Keratinocyte (primary cell): ENCODE data around the gene KCNJ9. TPM values are rescaled to one million over a fixed set of nuclear protein-coding genes. Genes with fewer than 3 reads are reported as not detected.

ENCODE experiments used
- DNase-seq: peaks from one replicate; pipeline ENCODE4 v3.0.0-alpha.2; 2011; ENCODE audit warnings: low read depth, missing footprints, low spot score
- FAIRE-seq: peaks from 2 replicates; lab custom pipeline; 2011; peaks lifted over from hg19 to GRCh38; lab: Jason Lieb, UNC
- H2AFZ ChIP-seq: 2 replicates; pipeline ENCODE4 v1.6.0; 2012; ENCODE audit warnings: low read length, control low read depth, inconsistent platforms; ENCODE audit not compliant: control insufficient read depth
- H3K27ac ChIP-seq: 2 replicates; pipeline ENCODE4 v1.5.1; 2011; ENCODE audit warnings: low read length; ENCODE audit not compliant: control insufficient read depth, insufficient read depth
- H3K27me3 ChIP-seq: 3 replicates; pipeline ENCODE4 v1.6.0; 2011; ENCODE audit warnings: low read length; ENCODE audit not compliant: control insufficient read depth, insufficient read depth; ENCODE audit errors: extremely low read depth
- H3K36me3 ChIP-seq, 2 experiments: 2 replicates in 1 of 2; 3 replicates in 1 of 2; pipeline ENCODE4 v1.5.1; 2011; ENCODE audit warnings: low read length in 2 of 2, mild to moderate bottlenecking in 1 of 2; ENCODE audit not compliant: control insufficient read depth in 2 of 2, insufficient read depth in 2 of 2; ENCODE audit errors: extremely low read depth in 1 of 2
- H3K4me1 ChIP-seq: 3 replicates; pipeline ENCODE4 v1.5.1; 2011; ENCODE audit warnings: low read length; ENCODE audit not compliant: control insufficient read depth, insufficient read depth; ENCODE audit errors: extremely low read depth
- H3K4me2 ChIP-seq: 3 replicates; pipeline ENCODE4 v1.6.0; 2011; ENCODE audit warnings: low read depth, low read length; ENCODE audit not compliant: control insufficient read depth, insufficient read depth; ENCODE audit errors: extremely low read depth
- H3K4me3 ChIP-seq, 3 experiments: fragments of 200-600 bp in 1 of 3; sonication (generic) in 1 of 3; 2 replicates in 2 of 3; 3 replicates in 1 of 3; pipeline ENCODE4 v1.5.1; 2011 to 2016; ENCODE audit warnings: low read length in 3 of 3, mild to moderate bottlenecking in 3 of 3, control low read depth in 2 of 3, inconsistent platforms in 1 of 3, low read depth in 1 of 3, mixed read lengths in 1 of 3, mixed run types in 1 of 3, moderate library complexity in 1 of 3; ENCODE audit not compliant: control insufficient read depth in 2 of 3, insufficient read depth in 2 of 3; ENCODE audit errors: extremely low read depth in 1 of 3
- H3K79me2 ChIP-seq: 2 replicates; pipeline ENCODE4 v1.6.0; 2012; ENCODE audit warnings: low read length; ENCODE audit not compliant: control insufficient read depth, insufficient read depth
- H3K9ac ChIP-seq: 3 replicates; pipeline ENCODE4 v1.6.0; 2011; ENCODE audit warnings: low read length; ENCODE audit not compliant: control insufficient read depth, insufficient read depth; ENCODE audit errors: extremely low read depth
- H3K9me1 ChIP-seq: 3 replicates; pipeline ENCODE4 v1.6.0; 2011; ENCODE audit warnings: low read length; ENCODE audit not compliant: control insufficient read depth, insufficient read depth; ENCODE audit errors: extremely low read depth
- H3K9me3 ChIP-seq: 2 replicates; pipeline ENCODE4 v1.5.1; 2012; ENCODE audit warnings: low read depth, low read length; ENCODE audit not compliant: control insufficient read depth
- H4K20me1 ChIP-seq: 3 replicates; pipeline ENCODE4 v1.6.0; 2011; ENCODE audit warnings: low read length; ENCODE audit not compliant: control insufficient read depth, insufficient read depth; ENCODE audit errors: extremely low read depth
- EZH2 ChIP-seq: IDR thresholded peaks from one replicate; pipeline ENCODE4 v1.6.1; 2012; ENCODE audit warnings: inconsistent platforms, mild to moderate bottlenecking, low read length, moderate library complexity
- dilution Hi-C: fragments of 300-500 bp; cut with MboI; formaldehyde crosslinking; loops from one replicate; pipeline ENCODE4 v1.7.0; 2020; ENCODE audit warnings: low sequenced_read_pairs; ENCODE audit not compliant: extremely low pct_ligation_motif_present
- polyA plus RNA-seq, 5 experiments: library from polyadenylated mRNA; depleted of rRNA in 3 of 5; stranded (reverse) in 3 of 5; stranded (forward) in 1 of 5; unstranded in 1 of 5; fragments of >200 nt; gene quantifications; 1 replicate in 1 of 5; 2 replicates in 3 of 5; 3 replicates in 1 of 5; pipeline versions ENCODE4 v1.2.1 to v1.2.3, GENCODE V29; 2011 to 2012; ENCODE audit warnings: missing spikeins in 2 of 5, low read depth in 1 of 5, low replicate concordance in 1 of 5
- TF ChIP-seq, protein P1 (sequence below), 3 experiments: IDR thresholded peaks in 1 of 3; conservative IDR thresholded peaks in 1 of 3; optimal IDR thresholded peaks in 1 of 3; 2 replicates in 2 of 3; 3 replicates in 1 of 3; pipeline versions ENCODE3 to v1.5.1; 2011; ENCODE audit warnings: low read length in 3 of 3, mild to moderate bottlenecking in 3 of 3, moderate library complexity in 2 of 3, control low read depth in 1 of 3, inconsistent platforms in 1 of 3; ENCODE audit not compliant: insufficient read depth in 2 of 3; ENCODE audit errors: extremely low read depth in 1 of 3

Gene KCNJ9
- polyA plus RNA-seq, 1 donor (not counting 4 experiments of a cell fraction or from before 2014, with no cell fraction given): not detected

DNA sequence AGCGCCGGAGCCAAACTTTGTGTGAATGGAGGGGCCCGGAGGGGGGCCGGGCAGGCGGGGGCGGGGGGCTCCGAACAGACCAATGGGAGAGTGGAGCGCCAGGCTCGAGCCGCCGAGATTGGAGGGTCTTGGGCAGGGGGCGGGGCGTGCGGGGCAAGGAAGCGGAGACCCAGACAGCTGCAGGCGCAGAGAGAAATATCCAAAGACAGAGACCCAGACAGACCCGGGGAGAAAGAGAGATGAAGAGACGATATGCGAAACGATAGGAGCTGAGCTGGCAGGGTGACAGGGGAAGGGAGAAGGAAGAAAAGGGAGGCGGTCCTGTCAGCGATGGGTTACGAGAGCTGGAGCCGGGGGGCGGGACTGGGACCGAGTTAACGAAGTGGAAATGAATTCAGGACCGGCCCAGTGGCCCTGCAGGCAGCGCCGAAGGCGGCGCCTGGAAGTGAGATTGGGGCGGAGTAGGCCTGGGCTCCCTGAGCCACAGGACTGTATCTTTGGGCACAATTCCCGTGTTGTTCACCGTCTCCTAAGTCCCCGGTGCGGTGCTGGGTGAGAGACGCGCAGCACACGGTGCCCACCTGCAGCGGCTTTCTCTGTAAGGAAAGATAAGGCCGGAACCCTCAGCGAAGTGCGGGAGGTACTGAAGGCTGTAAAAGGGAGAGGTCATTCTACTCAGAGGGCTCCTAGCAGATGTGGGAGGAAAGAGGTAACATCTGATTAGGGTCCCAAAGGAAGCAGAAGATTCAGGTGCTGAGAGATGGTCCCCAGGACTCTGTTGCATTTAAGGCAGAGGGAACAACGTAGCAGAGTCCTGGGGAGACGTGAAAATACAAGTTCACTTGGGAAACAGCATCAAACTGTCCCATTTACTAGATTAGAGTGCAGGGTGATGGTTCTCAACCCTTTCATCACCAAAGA lies 10.8 kb upstream of the KCNJ9 start:
- peaks cover 3% of the 10 kb centered on the region for H3K4me1 ChIP-seq
- TF ChIP-seq EZH2: peak; percentile 88
- TF ChIP-seq, protein P1, sequence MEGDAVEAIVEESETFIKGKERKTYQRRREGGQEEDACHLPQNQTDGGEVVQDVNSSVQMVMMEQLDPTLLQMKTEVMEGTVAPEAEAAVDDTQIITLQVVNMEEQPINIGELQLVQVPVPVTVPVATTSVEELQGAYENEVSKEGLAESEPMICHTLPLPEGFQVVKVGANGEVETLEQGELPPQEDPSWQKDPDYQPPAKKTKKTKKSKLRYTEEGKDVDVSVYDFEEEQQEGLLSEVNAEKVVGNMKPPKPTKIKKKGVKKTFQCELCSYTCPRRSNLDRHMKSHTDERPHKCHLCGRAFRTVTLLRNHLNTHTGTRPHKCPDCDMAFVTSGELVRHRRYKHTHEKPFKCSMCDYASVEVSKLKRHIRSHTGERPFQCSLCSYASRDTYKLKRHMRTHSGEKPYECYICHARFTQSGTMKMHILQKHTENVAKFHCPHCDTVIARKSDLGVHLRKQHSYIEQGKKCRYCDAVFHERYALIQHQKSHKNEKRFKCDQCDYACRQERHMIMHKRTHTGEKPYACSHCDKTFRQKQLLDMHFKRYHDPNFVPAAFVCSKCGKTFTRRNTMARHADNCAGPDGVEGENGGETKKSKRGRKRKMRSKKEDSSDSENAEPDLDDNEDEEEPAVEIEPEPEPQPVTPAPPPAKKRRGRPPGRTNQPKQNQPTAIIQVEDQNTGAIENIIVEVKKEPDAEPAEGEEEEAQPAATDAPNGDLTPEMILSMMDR (optimal IDR thresholded peaks at IDR 0.05 in 1 of 3, IDR thresholded peaks at IDR 0.05 in 1 of 3, conservative IDR thresholded peaks at IDR 0.05 in 1 of 3; ENCODE audit: extremely low read depth in 1 of 3, insufficient read depth in 2 of 3, low read length in 3 of 3): no peak
- no peak overlapping the region for H3K27ac ChIP-seq
- peaks cover 53% of the 10 kb centered on the region for H3K27me3 ChIP-seq
- H3K9ac ChIP-seq: no peak overlapping the region
- H3K9me1 ChIP-seq: no peaks in the 10 kb centered on the region
- H3K36me3 ChIP-seq: no peaks in the 10 kb centered on the region
- no peaks in the 10 kb centered on the region for H3K9me3 ChIP-seq
- no peak for DNase-seq
- H3K4me2 ChIP-seq: peak overlapping the region; percentile 76
- FAIRE-seq: no peak
- dilution Hi-C loops: no loop called here
- peak overlapping the region; percentile 26 to 62 (median 46) for H3K4me3 ChIP-seq
- H4K20me1 ChIP-seq: no peaks in the 10 kb centered on the region
- H2AFZ ChIP-seq: peak overlapping the region; percentile 66
- H3K79me2 ChIP-seq: no peaks in the 10 kb centered on the region

DNA sequence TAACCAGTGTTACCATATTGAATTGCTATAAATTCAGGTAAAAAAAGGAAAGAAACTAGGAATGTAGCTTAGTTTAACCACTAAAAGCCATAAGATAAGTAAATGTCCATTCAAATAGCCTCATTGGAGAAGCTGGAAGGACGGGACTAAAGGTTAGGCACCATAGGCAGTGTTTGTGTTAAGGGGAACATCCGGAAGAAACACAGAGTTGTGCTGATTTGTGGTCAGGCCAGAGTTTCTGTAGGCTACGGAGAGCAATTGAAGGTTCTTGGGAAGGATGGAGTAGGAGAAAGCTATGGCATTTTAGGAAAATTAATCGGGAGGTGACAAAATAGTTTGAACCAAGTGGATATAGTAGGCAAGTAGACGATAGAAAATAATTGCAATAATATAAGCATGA lies 10.0 kb upstream of the KCNJ9 start:
- FAIRE-seq (no peak), DNase-seq (no peak)
- no peak overlapping the region for H3K27ac ChIP-seq
- no peak overlapping the region for H3K4me3 ChIP-seq
- peaks cover 3% of the 10 kb centered on the region for H3K4me1 ChIP-seq
- H3K9me1 ChIP-seq: no peaks in the 10 kb centered on the region
- dilution Hi-C loops: no loop called here
- H3K36me3 ChIP-seq: no peaks in the 10 kb centered on the region
- peaks cover 48% of the 10 kb centered on the region for H3K27me3 ChIP-seq
- no peaks in the 10 kb centered on the region for H3K79me2 ChIP-seq
- no peak overlapping the region for H3K4me2 ChIP-seq
- no peaks in the 10 kb centered on the region for H4K20me1 ChIP-seq
- no peaks in the 10 kb centered on the region for H3K9me3 ChIP-seq
- H2AFZ ChIP-seq: no peak overlapping the region
- no peak for TF ChIP-seq EZH2
- TF ChIP-seq, protein P1 (optimal IDR thresholded peaks at IDR 0.05 in 1 of 3, IDR thresholded peaks at IDR 0.05 in 1 of 3, conservative IDR thresholded peaks at IDR 0.05 in 1 of 3; ENCODE audit: extremely low read depth in 1 of 3, insufficient read depth in 2 of 3, low read length in 3 of 3): no peak
- H3K9ac ChIP-seq: no peak overlapping the region
